CD14-positive monocyte (primary cell): ENCODE data around the gene ADAMTS20. TPM values are rescaled to one million over a fixed set of nuclear protein-coding genes. Genes with fewer than 3 reads are reported as not detected.

ENCODE experiments used
- DNase-seq, 3 donors: peaks; one replicate each; pipeline ENCODE4 v3.0.0-alpha.2; 2011 to 2022
- H2AFZ ChIP-seq: 2 replicates; pipeline ENCODE4 v1.6.0; 2012; ENCODE audit warnings: mild to moderate bottlenecking, low read depth, low read length, inconsistent platforms; ENCODE audit not compliant: insufficient read depth, poor library complexity, severe bottlenecking
- H3K27ac ChIP-seq, 2 donors: 1 replicate in 1 of 2; 2 replicates in 1 of 2; pipeline ENCODE4 v1.5.1; 2012 to 2013; ENCODE audit warnings: low read length in 2 of 2, control low read depth in 1 of 2, inconsistent platforms in 1 of 2, low read depth in 1 of 2, mild to moderate bottlenecking in 1 of 2
- H3K27me3 ChIP-seq, 2 donors: one replicate each; pipeline versions ENCODE4 v1.6.0 to v1.6.1; 2011 to 2013; ENCODE audit warnings: low read length in 2 of 2; ENCODE audit not compliant: control insufficient read depth in 2 of 2, insufficient read depth in 2 of 2
- H3K36me3 ChIP-seq, 2 donors: replicated peaks in 1 of 2; 1 replicate in 1 of 2; 2 replicates in 1 of 2; pipeline versions ENCODE4 v1.5.1 to v1.6.1; 2012 to 2013; ENCODE audit warnings: low read length in 2 of 2, control low read depth in 1 of 2, inconsistent platforms in 1 of 2, mild to moderate bottlenecking in 1 of 2; ENCODE audit not compliant: insufficient read depth in 2 of 2, control insufficient read depth in 1 of 2
- H3K4me1 ChIP-seq, 2 donors: 1 replicate in 1 of 2; 2 replicates in 1 of 2; pipeline versions ENCODE4 v1.5.1 to v1.6.1; 2012 to 2013; ENCODE audit warnings: low read length in 2 of 2, control low read depth in 1 of 2, inconsistent platforms in 1 of 2, mild to moderate bottlenecking in 1 of 2, moderate library complexity in 1 of 2; ENCODE audit not compliant: insufficient read depth in 2 of 2, control insufficient read depth in 1 of 2
- H3K4me2 ChIP-seq: replicated peaks from 2 replicates; pipeline ENCODE3; 2012; ENCODE audit warnings: low read length, moderate library complexity, mild to moderate bottlenecking; ENCODE audit not compliant: poor library complexity, severe bottlenecking; ENCODE audit errors: extremely low read depth
- H3K4me3 ChIP-seq, 3 experiments: fragments of 200-600 bp in 1 of 3; sonication (generic) in 1 of 3; replicated peaks in 1 of 3; 1 replicate in 2 of 3; 2 replicates in 1 of 3; pipeline ENCODE4 v1.5.1; 2011 to 2013; ENCODE audit warnings: low read length in 3 of 3, mild to moderate bottlenecking in 3 of 3, control low read depth in 2 of 3, low read depth in 2 of 3, inconsistent platforms in 1 of 3, moderate library complexity in 1 of 3
- H3K79me2 ChIP-seq: 2 replicates; pipeline ENCODE4 v1.6.0; 2012; ENCODE audit warnings: mild to moderate bottlenecking, control low read depth, inconsistent platforms, low read length, moderate library complexity; ENCODE audit not compliant: insufficient read depth
- H3K9ac ChIP-seq: 2 replicates; pipeline ENCODE4 v1.6.0; 2017; ENCODE audit warnings: low read length, mild to moderate bottlenecking; ENCODE audit not compliant: insufficient read depth, poor library complexity, severe bottlenecking
- H3K9me3 ChIP-seq, 2 donors: replicated peaks in 1 of 2; 1 replicate in 1 of 2; 2 replicates in 1 of 2; pipeline versions ENCODE4 v1.5.1 to v1.6.1; 2012 to 2013; ENCODE audit warnings: low read length in 2 of 2, control low read depth in 1 of 2; ENCODE audit not compliant: control insufficient read depth in 1 of 2, insufficient read depth in 1 of 2
- H4K20me1 ChIP-seq: 2 replicates; pipeline ENCODE4 v1.6.0; 2012; ENCODE audit warnings: mild to moderate bottlenecking, low read length, control low read depth, moderate library complexity; ENCODE audit not compliant: insufficient read depth
- H3K27ac Mint-ChIP-seq, 7 donors: one replicate each; pipeline ENCODE4 v1.8.0; 2020; ENCODE audit warnings: mild to moderate bottlenecking in 7 of 7, mixed read lengths in 7 of 7, moderate library complexity in 6 of 7, inconsistent platforms in 2 of 7
- H3K27me3 Mint-ChIP-seq, 3 donors: one replicate each; pipeline ENCODE4 v1.8.0; 2021 to 2022; ENCODE audit warnings: low read depth in 3 of 3, mild to moderate bottlenecking in 3 of 3, mixed read lengths in 3 of 3, moderate library complexity in 3 of 3, inconsistent platforms in 1 of 3
- H3K36me3 Mint-ChIP-seq, 2 donors: one replicate each; pipeline ENCODE4 v1.8.0; 2020; ENCODE audit warnings: mixed read lengths in 2 of 2, inconsistent platforms in 1 of 2, mild to moderate bottlenecking in 1 of 2
- H3K4me1 Mint-ChIP-seq: one replicate; pipeline ENCODE4 v1.8.0; 2020; ENCODE audit warnings: mild to moderate bottlenecking, mixed read lengths
- H3K4me3 Mint-ChIP-seq, 2 donors: one replicate each; pipeline ENCODE4 v1.8.0; 2020; ENCODE audit warnings: mild to moderate bottlenecking in 2 of 2, mixed read lengths in 2 of 2, moderate library complexity in 1 of 2
- H3K9me3 Mint-ChIP-seq, 7 donors: one replicate each; pipeline ENCODE4 v1.8.0; 2020 to 2022; ENCODE audit warnings: mixed read lengths in 7 of 7, mild to moderate bottlenecking in 6 of 7, moderate library complexity in 6 of 7, inconsistent platforms in 2 of 7
- WGBS: methylation state at CpG from one replicate; pipeline ENCODE4 v1.1.5; 2013; ENCODE audit warnings: missing lambda C conversion rate; ENCODE audit not compliant: insufficient coverage; 5-methylcytosine and 5-hydroxymethylcytosine counted together
- intact Hi-C, 2 donors: fragments of 100-400 bp; cut with micrococcal nuclease; formaldehyde crosslinking; loops; one replicate each; pipeline versions ENCODE4 v1.15.0 to v1.15.1; 2023
- polyA plus RNA-seq, 3 donors: library from polyadenylated mRNA; depleted of rRNA in 1 of 3; unstranded in 2 of 3; stranded (reverse) in 1 of 3; fragments of 300-500 nt in 2 of 3; fragments of >200 nt in 1 of 3; fragmentation: Illumina TruSeq in 2 of 3; gene quantifications; 1 replicate in 2 of 3; 2 replicates in 1 of 3; pipeline ENCODE4 v1.2.3, GENCODE V29; 2012 to 2021
- TF ChIP-seq, protein P1 (sequence below): fragments of 200-600 bp; IDR thresholded peaks from one replicate; pipeline ENCODE4 v1.8.0; 2022; ENCODE audit warnings: antibody characterized with exemption, mild to moderate bottlenecking

The ADAMTS20 gene
- polyA plus RNA-seq, 3 donors, result not detected

DNA sequence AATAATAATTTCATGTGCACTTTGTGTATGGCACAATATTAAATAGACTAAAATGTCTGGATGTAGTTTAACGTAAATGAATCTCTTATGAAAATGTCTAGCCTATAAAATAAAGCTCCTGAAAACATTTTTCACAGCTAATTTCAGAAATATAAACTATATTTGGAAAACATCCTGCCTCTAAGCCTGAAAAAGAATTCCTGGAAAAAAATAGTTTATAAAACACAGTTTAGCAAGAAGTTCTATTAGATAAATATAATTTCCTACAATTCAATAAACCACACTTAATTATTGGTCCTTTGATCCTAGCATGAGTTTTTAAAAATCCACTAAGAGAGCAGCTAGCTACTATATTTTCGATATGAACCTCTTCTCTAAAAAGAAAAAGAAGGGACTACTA, 159.9 kb downstream of the ADAMTS20 start:
- WGBS, result no CpG with 5 or more reads among the region's 2 CpGs
- no peak overlapping the region for H3K27ac Mint-ChIP-seq
- intact Hi-C loops, result no loop called here
- no peak for DNase-seq
- H3K27me3 Mint-ChIP-seq, result no peaks in the 10 kb centered on the region
- no peaks in the 10 kb centered on the region for H3K4me1 Mint-ChIP-seq
- Histone ChIP-seq H3K4me1 (no peaks in the 10 kb centered on the region), H3K79me2 (no peaks in the 10 kb centered on the region), H2AFZ (no peak overlapping the region), H3K4me3 (no peak overlapping the region), H3K4me2 (no peak overlapping the region), H3K27me3 (no peaks in the 10 kb centered on the region), H3K9me3 (peaks cover 14 to 17% of the 10 kb centered on the region in 2 donors), H3K36me3 (no peaks in the 10 kb centered on the region), H3K27ac (no peak overlapping the region), H4K20me1 (no peaks in the 10 kb centered on the region), H3K9ac (no peak overlapping the region)
- H3K4me3 Mint-ChIP-seq, result no peak overlapping the region
- TF ChIP-seq, protein P1, sequence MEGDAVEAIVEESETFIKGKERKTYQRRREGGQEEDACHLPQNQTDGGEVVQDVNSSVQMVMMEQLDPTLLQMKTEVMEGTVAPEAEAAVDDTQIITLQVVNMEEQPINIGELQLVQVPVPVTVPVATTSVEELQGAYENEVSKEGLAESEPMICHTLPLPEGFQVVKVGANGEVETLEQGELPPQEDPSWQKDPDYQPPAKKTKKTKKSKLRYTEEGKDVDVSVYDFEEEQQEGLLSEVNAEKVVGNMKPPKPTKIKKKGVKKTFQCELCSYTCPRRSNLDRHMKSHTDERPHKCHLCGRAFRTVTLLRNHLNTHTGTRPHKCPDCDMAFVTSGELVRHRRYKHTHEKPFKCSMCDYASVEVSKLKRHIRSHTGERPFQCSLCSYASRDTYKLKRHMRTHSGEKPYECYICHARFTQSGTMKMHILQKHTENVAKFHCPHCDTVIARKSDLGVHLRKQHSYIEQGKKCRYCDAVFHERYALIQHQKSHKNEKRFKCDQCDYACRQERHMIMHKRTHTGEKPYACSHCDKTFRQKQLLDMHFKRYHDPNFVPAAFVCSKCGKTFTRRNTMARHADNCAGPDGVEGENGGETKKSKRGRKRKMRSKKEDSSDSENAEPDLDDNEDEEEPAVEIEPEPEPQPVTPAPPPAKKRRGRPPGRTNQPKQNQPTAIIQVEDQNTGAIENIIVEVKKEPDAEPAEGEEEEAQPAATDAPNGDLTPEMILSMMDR, result no peak
- no peaks in the 10 kb centered on the region for H3K36me3 Mint-ChIP-seq
- peaks cover 2 to 22% (median 6%) of the 10 kb centered on the region in 7 donors for H3K9me3 Mint-ChIP-seq

DNA sequence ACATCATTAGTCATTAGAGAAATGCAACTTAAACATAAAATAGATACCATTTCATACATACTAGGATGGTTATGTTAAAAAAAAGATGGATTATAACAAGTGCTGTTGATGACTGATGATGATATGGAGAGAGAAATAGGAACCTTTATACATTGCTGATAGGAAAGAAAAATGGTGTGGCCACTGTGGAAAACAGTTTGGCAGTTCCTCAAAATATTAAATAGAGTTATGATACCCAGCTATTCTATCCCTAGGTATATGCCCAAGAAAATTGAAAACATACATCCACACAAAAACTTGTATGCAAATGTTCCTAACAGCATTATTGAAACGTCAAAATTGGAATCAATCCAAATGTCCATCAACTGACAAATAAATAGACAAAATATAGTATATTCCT, 170.1 kb downstream of the ADAMTS20 start:
- Mint-ChIP-seq H3K9me3 (peaks cover 4 to 29% (median 8%) of the 10 kb centered on the region in 7 donors), H3K27me3 (peaks cover 0 to 2% (median 0%) of the 10 kb centered on the region in 3 donors), H3K27ac (no peak overlapping the region), H3K4me3 (no peak overlapping the region), H3K36me3 (no peaks in the 10 kb centered on the region), H3K4me1 (no peaks in the 10 kb centered on the region)
- no CpG with 5 or more reads among the region's 1 CpG for WGBS
- DNase-seq, result no peak
- Histone ChIP-seq H3K36me3 (no peaks in the 10 kb centered on the region), H3K4me2 (no peak overlapping the region), H3K27ac (no peak overlapping the region), H3K79me2 (no peaks in the 10 kb centered on the region), H3K4me1 (no peaks in the 10 kb centered on the region), H4K20me1 (no peaks in the 10 kb centered on the region), H3K9ac (no peak overlapping the region), H3K27me3 (no peaks in the 10 kb centered on the region), H2AFZ (no peak overlapping the region), H3K9me3 (peaks cover 0 to 6% of the 10 kb centered on the region in 2 donors), H3K4me3 (no peak overlapping the region)
- TF ChIP-seq, protein P1, result no peak
- intact Hi-C loops, result no loop called here
